HS-5 (cell line): ENCODE measurements around the gene AKT1S1.

Experiments
- DNase-seq: peaks from one replicate; pipeline ENCODE4 v3.0.0-alpha.2; 2012; ENCODE audit warnings: low read depth

The AKT1S1 gene

GRCh38 chr19:49853852-49854377, 23.2 kb downstream of the AKT1S1 start:
- no peak for DNase-seq

DNA sequence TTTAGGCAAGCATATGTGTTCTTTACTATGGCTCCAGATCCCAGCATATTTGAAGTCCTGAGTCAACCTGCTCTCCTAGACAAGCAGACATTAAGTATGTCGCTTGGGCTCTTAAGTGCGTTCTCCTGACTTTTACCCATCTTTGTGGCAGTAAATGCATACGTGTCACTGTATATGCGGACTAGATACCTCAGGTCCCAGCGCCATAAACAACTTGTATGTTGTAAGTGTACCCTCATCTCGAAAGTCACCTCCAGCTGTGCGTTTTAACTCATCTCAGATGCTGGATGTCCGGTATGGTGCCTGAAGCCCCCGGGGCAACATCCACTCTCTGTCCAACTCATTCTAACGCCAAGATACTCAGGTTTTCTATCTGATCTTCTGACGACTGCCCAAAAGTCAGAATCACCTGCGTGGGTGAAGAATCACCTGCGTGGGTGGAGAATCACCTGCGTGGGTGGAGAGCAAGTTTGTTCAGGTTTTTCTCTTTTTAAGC, 24.5 kb downstream of the AKT1S1 start:
- DNase-seq, result no peak

GRCh38 chr19:49851456-49852259, 25.5 kb downstream of the AKT1S1 start:
- no peak for DNase-seq

GRCh38 chr19:49850487-49851342, 26.4 kb downstream of the AKT1S1 start, which contains the start of gene PTOV1:
Gene PTOV1 (plus strand): TSS chr19:49851159.
- DNase-seq, result peak; percentile 47

GRCh38 chr19:49850221-49850486, 27.0 kb downstream of the AKT1S1 start:
- no peak for DNase-seq

DNA sequence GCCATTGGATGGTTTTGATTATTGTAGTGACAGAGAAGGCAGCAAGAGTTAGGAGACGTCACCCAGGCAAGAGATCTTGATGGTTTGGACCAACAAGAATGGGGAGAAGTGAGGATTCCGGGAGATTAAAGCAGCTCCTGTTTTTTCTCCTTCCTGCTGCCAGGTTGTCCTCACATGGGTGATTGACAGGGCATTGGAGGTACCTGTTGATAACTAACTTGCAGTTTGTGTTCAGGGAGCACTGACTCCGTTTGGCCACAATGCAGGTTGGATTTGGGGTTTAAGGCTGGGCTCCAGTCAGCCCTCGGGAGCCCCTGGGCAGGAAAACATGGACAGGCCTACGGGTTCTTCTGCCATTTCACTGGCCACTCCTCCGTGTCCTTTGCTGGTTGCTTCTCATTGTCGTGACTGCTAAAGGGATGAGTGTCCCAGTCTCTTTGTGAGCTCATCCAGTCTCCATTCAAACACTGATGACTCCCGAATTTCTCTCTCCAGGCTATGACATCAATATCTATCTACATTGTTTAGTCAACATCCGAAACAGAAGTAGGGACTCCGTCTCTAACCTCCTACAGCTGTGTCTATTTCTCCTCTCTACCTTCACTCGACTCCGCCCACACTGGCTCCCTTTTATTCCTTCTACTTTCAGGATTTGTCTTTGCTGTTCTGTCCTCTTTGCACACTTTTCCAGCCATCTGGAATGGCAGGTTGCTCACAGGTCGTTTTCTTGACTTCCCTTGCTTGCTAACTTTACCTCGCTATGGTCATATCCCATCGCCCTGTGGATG, 27.5 kb downstream of the AKT1S1 start:
- DNase-seq, result no peak

GRCh38 chr19:49848938-49849337, 28.2 kb downstream of the AKT1S1 start:
- DNase-seq, result no peak

GRCh38 chr19:49847731-49848696, 29.1 kb downstream of the AKT1S1 start:
- DNase-seq, result peak; percentile 75

DNA sequence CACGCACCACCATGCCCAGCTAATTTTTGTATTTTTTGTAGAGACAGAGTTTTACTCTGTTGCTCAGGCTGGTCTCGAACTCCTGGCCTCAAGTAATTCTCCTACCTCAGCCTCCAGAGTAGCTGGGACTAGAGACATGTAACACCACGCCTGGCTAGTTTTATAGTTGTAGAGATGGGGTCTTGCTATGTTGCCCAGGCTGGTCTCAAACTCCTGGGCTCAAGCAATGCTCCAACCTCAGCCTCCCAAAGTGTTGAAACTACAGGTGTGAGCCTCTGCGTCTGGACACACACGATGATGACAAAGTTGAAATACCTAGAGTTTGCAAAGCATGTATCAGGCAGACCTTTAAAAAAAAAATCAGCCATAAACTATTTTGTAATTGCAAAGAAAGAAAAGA, 30.7 kb downstream of the AKT1S1 start:
- DNase-seq, result no peak

DNA sequence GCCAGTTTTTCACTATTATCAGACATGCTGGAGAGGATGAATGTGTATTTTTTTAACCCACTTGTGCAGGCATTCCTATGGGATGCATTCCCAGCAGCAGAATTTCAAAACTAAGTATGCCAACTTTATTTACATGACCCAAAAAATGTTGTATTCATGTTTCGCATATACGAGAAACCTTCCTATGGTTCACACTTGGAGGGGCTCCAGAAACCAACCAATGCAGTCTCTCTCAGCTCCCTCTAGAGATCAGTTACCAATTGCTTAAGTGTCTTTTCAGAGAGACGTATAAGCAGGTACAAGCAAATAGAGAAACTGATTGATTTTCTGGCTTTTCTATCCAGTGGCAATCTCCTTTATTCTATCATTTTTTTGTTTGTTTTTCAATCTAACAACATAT, 31.7 kb downstream of the AKT1S1 start:
- DNase-seq, result no peak

GRCh38 chr19:49844138-49845095, 32.7 kb downstream of the AKT1S1 start:
- DNase-seq, result no peak

DNA sequence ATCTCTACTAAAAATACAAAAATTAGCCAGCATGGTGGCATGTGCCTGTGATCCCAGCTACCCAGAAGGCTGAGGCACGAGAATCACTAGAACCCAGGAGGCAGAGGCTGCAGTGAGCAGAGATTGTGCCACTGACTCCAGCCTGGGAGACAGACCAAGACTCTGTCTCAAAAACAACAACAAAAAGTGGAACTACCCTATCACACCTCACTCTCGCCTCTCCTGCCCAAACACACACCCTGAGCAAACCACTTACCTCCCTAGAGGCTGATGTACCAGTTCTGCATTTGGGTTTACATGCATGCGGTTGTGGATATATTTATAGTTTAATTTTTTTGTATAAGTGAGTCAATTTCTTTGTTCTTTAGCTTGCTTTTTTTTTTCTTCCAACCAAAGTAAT, 33.9 kb downstream of the AKT1S1 start:
- DNase-seq, result no peak

DNA sequence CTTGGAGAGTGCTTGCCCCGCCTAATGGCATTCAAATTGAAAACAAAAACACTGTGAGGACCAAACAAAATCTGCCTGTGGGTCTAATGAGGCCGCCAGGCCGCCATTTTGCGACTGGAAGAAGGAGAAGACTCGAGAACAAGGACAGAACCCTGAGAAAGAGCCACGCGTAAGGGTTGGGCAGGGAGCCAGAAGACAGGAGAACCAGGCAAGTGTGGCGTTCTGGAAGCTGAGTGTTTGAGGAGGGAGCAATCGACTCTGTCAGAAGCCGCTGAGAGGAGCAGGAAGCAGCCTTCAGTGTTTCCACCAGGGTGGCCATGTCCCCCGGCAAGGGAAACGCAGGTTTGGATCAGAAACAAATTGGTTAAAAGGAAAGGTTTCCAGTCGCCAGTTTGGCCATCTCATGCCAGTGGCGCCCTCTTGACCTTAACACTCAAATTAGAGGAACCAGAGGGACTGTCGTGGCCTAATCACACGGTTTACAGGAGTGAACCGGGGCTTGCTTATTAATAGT, 36.4 kb downstream of the AKT1S1 start:
- DNase-seq, result no peak

GRCh38 chr19:49840321-49840720, 36.8 kb downstream of the AKT1S1 start:
- no peak for DNase-seq

GRCh38 chr19:49839713-49840112, 37.4 kb downstream of the AKT1S1 start:
- DNase-seq, result no peak

- no peak for DNase-seq
Observed at GRCh38 chr19:49838885-49839588, 38.1 kb downstream of the AKT1S1 start.

- DNase-seq, result no peak
Observed at GRCh38 chr19:49837425-49837824, 39.7 kb downstream of the AKT1S1 start.

GRCh38 chr19:49837009-49837310, 40.2 kb downstream of the AKT1S1 start:
- DNase-seq, result no peak
